K562 (cell line): Measurements from ENCODE around the gene DDX39A. TPM values are rescaled to one million over a fixed set of nuclear protein-coding genes. Genes with fewer than 3 reads are reported as not detected.

ENCODE experiments used
- CBFA2T3 ChIP-seq: fragments of 450-650 bp; IDR thresholded peaks from 2 replicates; pipeline ENCODE4 v1.6.1; 2017
- CBX2 ChIP-seq: fragments of 200-600 bp; sonication (generic); IDR thresholded peaks from one replicate; pipeline ENCODE4 v1.6.1; 2012; ENCODE audit warnings: mild to moderate bottlenecking, low read length, inconsistent platforms; ENCODE audit not compliant: insufficient read depth, poor library complexity, severe bottlenecking
- CCNT2 ChIP-seq: IDR thresholded peaks from 2 replicates; pipeline ENCODE4 v1.6.1; 2011; ENCODE audit warnings: borderline replicate concordance, low read depth, mild to moderate bottlenecking, moderate library complexity, mixed read lengths, low read length; ENCODE audit not compliant: insufficient read length; ENCODE audit errors: extremely low read depth
- CTBP1 ChIP-seq: fragments of 450-650 bp; IDR thresholded peaks from 2 replicates; pipeline ENCODE4 v1.6.1; 2016; ENCODE audit warnings: borderline replicate concordance
- DLX4 ChIP-seq: fragments of 250-450 bp; sonication (Bioruptor Pico); IDR thresholded peaks from 2 replicates; pipeline ENCODE4 v1.6.1; 2021; ENCODE audit warnings: mild to moderate bottlenecking
- E4F1 ChIP-seq: fragments of 250-450 bp; sonication (Bioruptor Pico); IDR thresholded peaks from 2 replicates; pipeline ENCODE4 v1.5.0; 2021; ENCODE audit warnings: mild to moderate bottlenecking, borderline replicate concordance
- ELF4 ChIP-seq: fragments of 450-650 bp; formaldehyde crosslinking; IDR thresholded peaks from 2 replicates; pipeline ENCODE4 v1.4.0; 2022; ENCODE audit warnings: missing genetic modification characterization
- FUS ChIP-seq: fragments of 200-400 bp; formaldehyde crosslinking; optimal IDR thresholded peaks from 2 replicates; pipeline ENCODE3; 2017; ENCODE audit warnings: low read depth, low read length
- GABPA ChIP-seq: fragments of 200-800 bp; sonication (Bioruptor generic); conservative IDR thresholded peaks from 2 replicates; pipeline ENCODE4 v1.6.1; 2016; ENCODE audit warnings: low read depth, missing genetic modification characterization, missing compliant biosample characterization
- HDAC1 ChIP-seq, 2 experiments: fragments of 450-650 bp; IDR thresholded peaks; 2 replicates each; pipeline ENCODE4 v1.6.1; 2016 to 2017; ENCODE audit warnings: inconsistent platforms in 1 of 2, mild to moderate bottlenecking in 1 of 2, moderate library complexity in 1 of 2
- KDM1A ChIP-seq, 2 experiments: fragments of 450-650 bp; IDR thresholded peaks; 2 replicates each; pipeline ENCODE4 v1.6.1; 2016; ENCODE audit warnings: mild to moderate bottlenecking in 2 of 2
- L3MBTL2 ChIP-seq: fragments of 450-650 bp; IDR thresholded peaks from 2 replicates; pipeline ENCODE4 v1.6.1; 2016; ENCODE audit warnings: mild to moderate bottlenecking, moderate library complexity
- LCOR ChIP-seq: sonication (generic); formaldehyde crosslinking; IDR thresholded peaks from 2 replicates; pipeline ENCODE4 v1.8.0; 2022; ENCODE audit warnings: mild to moderate bottlenecking, missing genetic modification reagents
- NR0B1 ChIP-seq: fragments of 450-650 bp; IDR thresholded peaks from one replicate; pipeline ENCODE4 v1.6.1; 2018; ENCODE audit warnings: mild to moderate bottlenecking, moderate library complexity; ENCODE audit not compliant: partially characterized antibody
- PATZ1 ChIP-seq: fragments of 250-450 bp; sonication (Bioruptor Pico); IDR thresholded peaks from 2 replicates; pipeline ENCODE4 v1.5.0; 2020; ENCODE audit warnings: mild to moderate bottlenecking, borderline replicate concordance
- RB1 ChIP-seq: fragments of 450-650 bp; IDR thresholded peaks from 2 replicates; pipeline ENCODE4 v1.6.1; 2017; ENCODE audit warnings: low read depth, mild to moderate bottlenecking
- RFX1 ChIP-seq: fragments of 450-650 bp; IDR thresholded peaks from 2 replicates; pipeline ENCODE4 v1.6.1; 2016; ENCODE audit warnings: mild to moderate bottlenecking, moderate library complexity
- STAT5B ChIP-seq: fragments of 250-450 bp; sonication (Bioruptor Pico); IDR thresholded peaks from 2 replicates; pipeline ENCODE4 v1.8.0; 2021; ENCODE audit warnings: mild to moderate bottlenecking, inconsistent platforms
- TGIF2 ChIP-seq: sonication (generic); formaldehyde crosslinking; IDR thresholded peaks from 2 replicates; pipeline ENCODE4 v1.8.1; 2022; ENCODE audit warnings: mild to moderate bottlenecking, missing genetic modification reagents, moderate library complexity
- ZBTB1 ChIP-seq: sonication (generic); formaldehyde crosslinking; IDR thresholded peaks from 2 replicates; pipeline ENCODE4 v1.8.1; 2023; ENCODE audit warnings: missing genetic modification reagents, low read depth, mild to moderate bottlenecking, borderline replicate concordance
- ZNF224 ChIP-seq: sonication (generic); formaldehyde crosslinking; IDR thresholded peaks from 2 replicates; pipeline ENCODE4 v1.8.0; 2022; ENCODE audit warnings: mild to moderate bottlenecking, missing genetic modification reagents
- ZNF76 ChIP-seq: fragments of 250-450 bp; sonication (Bioruptor Pico); IDR thresholded peaks from 2 replicates; pipeline ENCODE4 v1.4.0; 2020; ENCODE audit warnings: mild to moderate bottlenecking, moderate library complexity, borderline replicate concordance
- polyA plus RNA-seq, 8 experiments: library from polyadenylated mRNA; depleted of rRNA in 4 of 8; stranded (reverse) in 5 of 8; unstranded in 3 of 8; fragments of >200 nt; fragmentation: Nextera tagmentation in 2 of 8; fragmentation: Illumina TruSeq in 1 of 8; extraction: Ambion mirVana in 2 of 8; extraction: Trizol in 1 of 8; gene quantifications; 2 replicates each; pipeline versions ENCODE4 v1.2.1 to v1.2.3, GENCODE V29; 2011 to 2014; ENCODE audit warnings: inconsistent platforms in 1 of 8, missing spikeins in 1 of 8
- total RNA-seq, 7 experiments: library from RNA; depleted of rRNA in 6 of 7; stranded (reverse); fragments of >200 nt in 6 of 7; fragmentation: Illumina TruSeq in 2 of 7; extraction: Trizol in 2 of 7; gene quantifications; 2 replicates each; pipeline versions ENCODE4 v1.2.1 to v1.2.3, GENCODE V29; 2011 to 2021; ENCODE audit warnings: low replicate concordance in 1 of 7

DDX39A gene
- total and polyA plus RNA-seq, 9 of the 15 experiments (the other 6 are each of a cell fraction or from before 2014, with no cell fraction given) = 90.3 to 250 (median 188) TPM

GRCh38 chr19:14363183-14364097 lies 55.7 kb downstream of the DDX39A start (continued):
- TF ChIP-seq KDM1A (IDR thresholded peaks at IDR 0.05) = peak; percentile 76 to 78
- 0 out of 2 replicates have a peak, but pooled peaks have one; percentile 8 for TF ChIP-seq L3MBTL2
- peak; percentile 92 for TF ChIP-seq CCNT2
- TF ChIP-seq LCOR = 0 out of 2 replicates have a peak, but pooled peaks have one; percentile 24
- peak in 1 of 2 experiments; percentile 70; a peak in 2 of 4 replicates for TF ChIP-seq HDAC1 (IDR thresholded peaks at IDR 0.05)
- TF ChIP-seq CBFA2T3 = peak; percentile 73
- TF ChIP-seq STAT5B (CRISPR knock-in tag) = no peak
- no peak for TF ChIP-seq ZNF76 (CRISPR knock-in tag)
- no peak for TF ChIP-seq PATZ1 (CRISPR knock-in tag)
- no peak for TF ChIP-seq FUS
- TF ChIP-seq RFX1 = no peak
- peak; percentile 8; the same call in 1 of the 2 replicates for TF ChIP-seq RB1
- TF ChIP-seq E4F1 = no peak
- TF ChIP-seq DLX4 (CRISPR knock-in tag) = no peak
- TF ChIP-seq ZNF224 (CRISPR knock-in tag) = no peak
- TF ChIP-seq CTBP1 = peak; percentile 95
- 0 out of 2 replicates have a peak, but pooled peaks have one; percentile 29 for TF ChIP-seq ZBTB1 (CRISPR knock-in tag)
- TF ChIP-seq GABPA (tag) = peak; percentile 28; the same call in 1 of the 2 replicates
- no peak for TF ChIP-seq NR0B1
- TF ChIP-seq CBX2 = no peak
- no peak for TF ChIP-seq TGIF2 (CRISPR knock-in tag)
- TF ChIP-seq ELF4 (CRISPR knock-in tag) = no peak
